GM23248 (cell line): ENCODE measurements around the gene PGAP3.

Source experiments
- EZH2 ChIP-seq: fragments of 200-600 bp; sonication (generic); IDR thresholded peaks from 2 replicates; pipeline ENCODE4 v1.6.1; 2018; ENCODE audit warnings: antibody characterized with exemption, mild to moderate bottlenecking; ENCODE audit not compliant: insufficient read depth, poor library complexity, severe bottlenecking
- EZH2phosphoT487 ChIP-seq: fragments of 200-600 bp; sonication (generic); IDR thresholded peaks from 2 replicates; pipeline ENCODE4 v1.6.1; 2018; ENCODE audit warnings: antibody characterized with exemption, moderate library complexity, mild to moderate bottlenecking, low read depth; ENCODE audit not compliant: insufficient read depth

GRCh38 chr17:39650121-39650579, 37.7 kb downstream of the PGAP3 start:
- TF ChIP-seq EZH2: no peak
- TF ChIP-seq EZH2phosphoT487: no peak
